ENCODE data around the gene ITM2C. TPM values are rescaled to one million over a fixed set of nuclear protein-coding genes. Genes with fewer than 3 reads are reported as not detected.

The ITM2C gene
- total and polyA plus RNA-seq, 8 donors: 26.2 to 96.3 (median 41.0) TPM

GRCh38 chr2:230908595-230909191 is 44.0 kb downstream of the ITM2C start:
- ATAC-seq (peak in 1 of 4 donors; percentile 39), DNase-seq (peak in 2 of 6 donors; percentile 10 to 39), FAIRE-seq (no peak)
- intact Hi-C loops (cut with DNase I): no loop called here
- no peak overlapping the region for H3K27ac ChIP-seq
- no peaks in the 10 kb centered on the region for H3K27me3 ChIP-seq
- H3K9me3 ChIP-seq: no peaks in the 10 kb centered on the region
- no peak overlapping the region for H3K4me3 ChIP-seq
- WGBS, 2 donors: 60 to 71% methylated on average over 10 of the region's 10 CpGs
- no peak for TF ChIP-seq CTCF (IDR thresholded peaks at IDR 0.05)
- no peaks in the 10 kb centered on the region for H3K36me3 ChIP-seq
- H3K4me1 ChIP-seq: no peaks in the 10 kb centered on the region

- intact Hi-C loops (cut with DNase I): no loop called here
- Histone ChIP-seq H3K4me1 (no peaks in the 10 kb centered on the region), H3K4me3 (no peak overlapping the region), H3K36me3 (no peaks in the 10 kb centered on the region), H3K27ac (no peak overlapping the region), H3K27me3 (no peaks in the 10 kb centered on the region), H3K9me3 (no peaks in the 10 kb centered on the region)
- 73 to 84% methylated on average over 17 to 18 of the region's 18 CpGs for WGBS, 2 donors
- DNase-seq (peak in 2 of 6 donors; percentile 5 to 32), FAIRE-seq (no peak), ATAC-seq (no peak)
- no peak for TF ChIP-seq CTCF (IDR thresholded peaks at IDR 0.05)
Observed at GRCh38 chr2:230909841-230910545, 45.3 kb downstream of the ITM2C start.

GRCh38 chr2:230910546-230911177 is 45.9 kb downstream of the ITM2C start:
- FAIRE-seq: no peak
- no peak for TF ChIP-seq CTCF (IDR thresholded peaks at IDR 0.05)
- DNase-seq: peak in 1 of 6 donors; percentile 28
- ATAC-seq: no peak
- intact Hi-C loops (cut with DNase I): no loop called here
- Histone ChIP-seq H3K36me3 (no peaks in the 10 kb centered on the region), H3K9me3 (no peaks in the 10 kb centered on the region), H3K27ac (no peak overlapping the region), H3K4me3 (no peak overlapping the region), H3K27me3 (no peaks in the 10 kb centered on the region), H3K4me1 (no peaks in the 10 kb centered on the region)
- 68 to 79% methylated on average over 13 of the region's 13 CpGs for WGBS, 2 donors

- peak in 2 of 6 donors; percentile 5 to 21 for DNase-seq
- no peak for ATAC-seq
- no peak for TF ChIP-seq CTCF (IDR thresholded peaks at IDR 0.05)
- intact Hi-C loops (cut with DNase I): no loop called here
- no peaks in the 10 kb centered on the region for H3K9me3 ChIP-seq
- 78 to 79% methylated on average over 5 of the region's 5 CpGs for WGBS, 2 donors
- H3K36me3 ChIP-seq: no peaks in the 10 kb centered on the region
- no peaks in the 10 kb centered on the region for H3K27me3 ChIP-seq
- H3K4me1 ChIP-seq: no peaks in the 10 kb centered on the region
- H3K27ac ChIP-seq: no peak overlapping the region
- FAIRE-seq: no peak
- no peak overlapping the region for H3K4me3 ChIP-seq
Observed at GRCh38 chr2:230912046-230912445, 47.3 kb downstream of the ITM2C start.

Data from pancreas (tissue), 10 donors.